IPS DF 4.7 (cell line): ENCODE measurements around the gene CHAC1.

Experiments used
- DNase-seq: peaks from one replicate; pipeline ENCODE4 v3.0.0-alpha.2; 2013; ENCODE audit warnings: low spot score; ENCODE audit errors: extremely low read depth

The CHAC1 gene, protein sequence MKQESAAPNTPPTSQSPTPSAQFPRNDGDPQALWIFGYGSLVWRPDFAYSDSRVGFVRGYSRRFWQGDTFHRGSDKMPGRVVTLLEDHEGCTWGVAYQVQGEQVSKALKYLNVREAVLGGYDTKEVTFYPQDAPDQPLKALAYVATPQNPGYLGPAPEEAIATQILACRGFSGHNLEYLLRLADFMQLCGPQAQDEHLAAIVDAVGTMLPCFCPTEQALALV

DNA sequence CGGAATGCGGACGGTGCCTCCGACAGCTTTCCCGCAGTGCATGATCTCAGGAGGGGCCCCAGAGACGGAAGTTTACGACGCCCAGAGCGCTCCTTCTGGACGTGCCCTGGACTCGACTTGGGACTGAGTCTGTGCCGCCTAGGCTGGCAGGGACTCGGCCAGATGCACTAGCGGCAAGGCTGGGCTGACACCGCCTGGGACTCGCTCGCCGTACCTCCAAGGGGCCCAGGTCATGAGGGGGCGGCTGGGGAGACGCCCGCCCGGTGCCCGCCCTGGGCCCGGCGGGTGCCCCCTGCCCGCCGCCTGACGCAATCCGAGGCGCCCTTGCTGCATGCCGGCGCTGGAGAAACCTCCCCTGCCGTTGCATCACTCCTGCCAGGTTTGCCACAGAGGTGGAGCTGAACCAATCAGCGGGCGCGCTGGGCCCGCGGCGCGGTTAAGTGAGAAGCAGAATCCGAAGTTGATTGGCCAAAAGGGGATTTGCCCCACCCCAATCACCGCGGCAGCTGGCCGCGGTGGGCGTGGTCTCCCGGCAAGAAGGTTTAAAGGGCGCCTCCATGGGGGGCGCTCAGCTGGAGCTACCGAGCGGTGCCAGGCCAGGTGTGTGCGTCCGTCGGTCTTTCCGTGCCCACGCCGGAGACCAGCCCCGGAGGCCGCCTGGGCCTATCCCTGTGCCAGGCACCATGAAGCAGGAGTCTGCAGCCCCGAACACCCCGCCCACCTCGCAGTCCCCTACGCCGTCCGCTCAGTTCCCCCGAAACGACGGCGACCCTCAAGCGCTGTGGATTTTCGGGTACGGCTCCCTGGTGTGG is at the start of gene CHAC1:
TSS of gene CHAC1 (plus strand) at position 571 of the 812 bp plus-strand sequence. CDS start at position 684, 113 bp downstream.
- no peak for DNase-seq

DNA sequence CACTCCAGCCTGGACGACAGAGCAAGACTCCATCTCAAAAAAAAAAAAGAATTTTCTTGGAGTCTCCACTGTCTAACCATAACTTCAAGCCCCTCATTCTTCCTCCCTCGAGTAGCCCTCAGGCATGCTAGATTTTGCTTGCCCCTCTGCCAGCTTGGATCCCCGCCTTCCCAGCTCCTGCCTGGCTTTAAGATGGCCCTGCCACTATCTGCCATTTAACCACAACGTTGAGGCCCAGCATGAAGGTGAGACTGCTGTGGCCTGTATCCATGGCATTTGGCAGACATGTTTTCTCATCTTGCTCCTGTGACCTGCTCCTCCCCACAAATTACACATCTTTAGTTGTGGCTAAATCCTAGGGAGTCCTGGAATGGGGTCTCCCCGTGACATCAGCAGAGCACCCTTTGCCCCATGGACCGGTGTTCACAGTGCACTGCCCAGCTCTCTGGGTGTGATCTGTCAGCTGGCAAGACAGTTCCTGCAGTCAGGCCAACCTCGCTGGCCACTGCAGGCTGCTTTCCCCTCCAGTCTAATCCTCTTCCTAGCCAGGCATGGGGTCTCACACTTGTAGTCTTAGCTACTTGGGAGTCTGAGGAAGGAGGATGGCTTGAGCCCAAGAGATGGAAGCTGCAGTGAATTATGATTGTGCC is 48.6 kb upstream of the CHAC1 start:
- no peak for DNase-seq

DNA sequence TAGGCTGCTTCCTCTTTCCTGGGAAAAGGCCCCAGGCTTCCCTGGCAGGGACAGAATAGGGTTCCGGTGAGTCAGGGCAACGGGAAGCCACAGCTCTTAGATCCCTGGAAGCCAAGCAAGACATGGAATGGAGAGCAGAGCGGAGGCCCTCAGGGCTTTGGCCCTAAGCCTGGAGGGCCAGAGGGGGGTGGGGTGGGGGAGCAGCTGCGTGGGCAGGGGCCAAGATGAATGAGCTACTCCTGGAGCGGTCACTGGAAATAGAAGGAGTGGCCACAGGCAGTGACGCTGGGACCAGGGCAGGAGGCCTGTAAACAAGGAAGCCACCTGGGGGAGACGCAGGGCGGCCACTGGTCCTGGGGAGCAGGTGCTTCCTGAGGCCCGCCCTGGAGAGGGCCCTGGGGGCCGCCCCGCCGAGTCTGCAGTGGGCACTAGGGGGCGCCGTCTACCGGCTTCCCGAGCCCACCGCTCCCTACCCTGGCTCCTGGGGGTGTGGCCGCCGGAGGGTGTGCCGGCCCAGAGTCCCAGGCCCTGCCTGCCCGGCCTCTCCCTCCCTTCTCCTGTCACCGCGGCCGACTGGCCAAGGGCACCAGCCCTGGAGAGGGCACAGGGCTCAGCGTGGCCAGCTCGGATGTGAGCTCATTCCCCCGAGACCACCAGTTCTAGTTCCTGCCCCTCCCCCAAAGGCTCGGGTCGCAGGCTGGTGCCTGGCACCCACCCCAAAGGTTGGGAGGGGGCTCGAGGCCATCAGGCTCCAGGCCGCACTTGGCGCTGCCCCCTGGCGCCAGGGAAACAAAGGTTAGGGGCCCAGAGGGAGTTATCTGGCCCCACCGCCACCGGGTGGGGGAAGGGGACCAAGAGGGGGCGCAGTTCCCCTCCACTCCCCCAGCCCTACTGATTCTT is 46.9 kb upstream of the CHAC1 start:
- no peak for DNase-seq

DNA sequence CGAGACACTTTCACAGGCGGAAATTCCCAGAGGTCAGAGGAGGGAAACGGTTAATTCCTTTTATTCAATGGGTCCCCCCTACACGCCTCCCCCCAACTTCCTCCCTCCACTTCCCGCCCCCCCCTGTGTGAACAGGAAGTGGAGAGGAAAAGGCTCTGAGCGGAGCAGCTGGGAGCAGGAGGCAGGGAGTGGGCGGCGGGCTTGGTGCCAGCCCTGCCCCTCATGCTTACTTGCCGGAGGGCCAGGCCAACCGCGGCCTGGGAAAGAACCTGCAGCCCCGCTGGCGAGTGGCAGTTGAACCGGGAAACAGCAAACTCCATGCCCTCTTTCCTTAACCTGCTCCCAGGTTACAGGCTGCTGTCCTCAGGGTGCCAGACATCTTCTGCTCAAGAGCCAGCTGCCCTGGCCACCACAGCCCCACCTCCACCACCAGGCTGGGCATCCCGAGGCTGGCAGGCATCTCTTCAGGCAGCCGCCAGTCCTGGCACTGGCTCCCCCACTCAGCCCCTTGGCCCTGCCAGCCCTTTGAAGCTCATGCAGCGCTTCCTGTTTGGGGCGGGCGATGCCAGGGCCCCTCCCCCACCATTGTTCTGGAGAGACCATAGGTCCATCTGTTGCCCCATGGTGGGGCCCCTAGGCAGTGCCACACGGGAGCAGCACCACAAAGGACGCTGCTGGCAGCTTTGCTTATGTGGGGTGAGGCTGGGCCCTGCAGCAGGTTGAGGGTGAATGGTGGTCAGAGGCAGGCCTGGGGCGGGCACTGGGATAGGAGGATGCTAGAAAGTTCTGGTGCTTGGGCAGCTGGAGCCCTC is 46.1 kb upstream of the CHAC1 start:
- no peak for DNase-seq

DNA sequence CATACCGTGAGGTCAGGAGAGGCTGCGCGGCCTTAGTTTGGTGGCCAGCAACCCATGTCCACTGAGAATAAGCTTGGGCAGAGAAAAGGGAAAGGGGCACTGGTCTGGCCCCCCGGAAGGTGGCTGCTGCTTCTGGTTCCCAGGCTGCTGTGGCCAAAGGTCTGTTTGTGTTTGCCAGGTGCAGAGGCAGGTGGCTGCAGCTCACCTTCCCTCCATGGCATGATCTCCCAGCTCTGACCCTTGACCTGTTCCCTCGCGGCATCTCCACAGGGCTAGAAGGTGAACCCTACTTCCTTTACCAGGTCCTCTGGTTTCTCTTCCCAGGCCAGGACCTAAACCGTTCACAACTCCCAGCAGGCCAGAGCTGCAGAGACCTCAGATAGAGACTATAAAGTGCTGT is 45.2 kb upstream of the CHAC1 start:
- no peak for DNase-seq

DNA sequence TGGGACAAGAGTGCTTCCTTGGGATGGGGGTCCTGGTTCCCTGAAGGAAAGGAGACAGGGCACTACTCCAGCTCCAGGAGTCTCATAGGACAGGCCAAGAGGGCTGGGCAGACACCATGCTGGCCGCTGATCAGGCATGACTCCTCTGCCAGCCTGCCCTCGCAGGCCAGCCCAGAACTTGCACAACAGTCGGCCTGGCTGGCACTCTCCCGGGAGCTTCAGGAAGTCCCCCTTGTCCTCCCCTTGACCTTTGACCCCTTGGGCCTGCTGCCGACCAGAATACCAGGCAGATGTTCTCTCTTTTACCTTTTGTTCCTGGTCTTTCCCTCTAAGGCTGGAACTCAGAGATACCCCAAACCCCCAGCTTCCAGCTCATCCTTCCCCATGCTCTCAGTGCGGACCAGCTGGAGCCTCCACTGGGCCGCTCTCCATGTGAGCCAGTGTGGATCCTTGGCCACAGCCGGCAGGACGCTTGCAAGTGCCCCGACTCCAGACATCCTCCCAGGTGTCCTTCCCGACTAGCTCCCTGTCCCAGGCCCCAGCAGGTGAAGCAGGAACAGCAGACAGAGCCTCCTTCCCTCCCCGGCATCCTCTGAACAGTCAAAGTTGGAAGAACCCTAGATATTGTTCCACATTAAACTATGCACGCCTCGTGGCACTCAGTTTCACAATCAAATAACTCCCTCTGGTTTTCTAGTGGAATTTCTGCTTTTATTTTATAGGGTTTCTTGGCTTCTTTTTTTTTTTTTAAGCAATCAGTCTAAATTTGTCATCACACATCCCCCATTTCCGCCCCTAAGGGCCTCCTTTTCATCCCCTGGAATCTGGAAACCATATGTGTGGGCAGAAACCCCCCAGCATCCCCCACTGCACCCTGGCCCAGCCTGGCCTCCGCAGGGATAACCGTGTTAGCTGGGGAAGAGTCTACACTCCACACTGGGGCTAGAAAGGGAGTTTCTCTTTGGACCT is 43.3 kb upstream of the CHAC1 start:
- DNase-seq = no peak

DNA sequence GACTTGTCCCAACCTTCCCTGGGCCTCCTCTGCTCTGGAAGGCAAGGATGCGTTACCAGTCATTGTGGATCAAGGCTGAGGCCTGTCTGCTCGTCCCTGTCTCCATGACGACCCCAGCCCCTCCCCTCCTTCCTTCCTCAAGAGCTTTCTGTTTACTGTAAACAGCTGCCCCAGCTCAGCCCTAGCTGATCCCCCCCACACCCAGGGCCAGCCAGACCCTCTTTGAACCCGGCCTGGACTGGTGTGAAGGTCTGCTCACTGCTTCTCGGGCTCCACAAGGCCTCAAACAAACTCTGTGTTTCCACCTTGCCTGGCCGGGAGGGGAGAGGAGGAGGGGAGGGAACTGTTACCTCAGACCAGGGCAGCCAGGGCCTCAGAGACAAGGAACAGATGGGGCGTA is 42.1 kb upstream of the CHAC1 start:
- no peak for DNase-seq

DNA sequence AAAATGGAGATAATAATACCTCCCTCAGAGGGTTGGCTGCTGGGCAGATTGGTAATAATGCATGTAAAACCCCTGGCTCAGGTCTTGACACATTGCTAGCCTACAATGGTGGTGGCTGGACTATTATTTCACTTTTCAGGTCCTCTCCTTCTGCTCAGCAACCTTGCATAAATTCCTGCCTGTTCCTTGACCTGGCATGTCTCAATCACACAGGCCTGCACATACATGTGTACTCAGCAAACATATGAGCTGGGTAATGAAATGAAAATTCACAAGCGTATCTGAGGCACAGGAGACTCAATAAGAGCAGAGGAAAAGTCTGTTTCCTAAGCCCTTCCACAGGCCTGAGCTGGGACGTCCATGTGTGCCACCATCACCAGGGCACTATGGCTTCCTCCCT is 41.6 kb upstream of the CHAC1 start:
- DNase-seq = no peak

DNA sequence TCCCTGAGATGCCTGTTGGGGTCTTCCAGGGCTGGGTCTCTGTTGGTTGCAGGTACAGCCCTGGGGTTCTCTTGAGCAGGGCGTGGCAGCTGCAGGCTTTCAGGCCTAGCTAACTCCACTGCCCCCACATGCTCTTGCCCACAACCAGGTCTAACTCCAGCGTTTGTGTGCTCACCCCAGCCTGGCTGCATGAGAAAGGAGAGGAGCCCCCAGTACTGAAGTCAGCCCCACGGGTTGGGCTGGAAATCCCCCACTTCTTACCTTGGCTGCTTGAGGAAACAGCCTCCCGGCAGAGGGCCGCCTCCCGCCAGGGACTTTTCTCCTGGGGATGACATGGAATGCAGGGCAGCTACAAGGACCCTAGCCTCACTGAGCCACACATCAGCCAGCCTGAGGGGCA is 40.8 kb upstream of the CHAC1 start:
- DNase-seq = no peak

DNA sequence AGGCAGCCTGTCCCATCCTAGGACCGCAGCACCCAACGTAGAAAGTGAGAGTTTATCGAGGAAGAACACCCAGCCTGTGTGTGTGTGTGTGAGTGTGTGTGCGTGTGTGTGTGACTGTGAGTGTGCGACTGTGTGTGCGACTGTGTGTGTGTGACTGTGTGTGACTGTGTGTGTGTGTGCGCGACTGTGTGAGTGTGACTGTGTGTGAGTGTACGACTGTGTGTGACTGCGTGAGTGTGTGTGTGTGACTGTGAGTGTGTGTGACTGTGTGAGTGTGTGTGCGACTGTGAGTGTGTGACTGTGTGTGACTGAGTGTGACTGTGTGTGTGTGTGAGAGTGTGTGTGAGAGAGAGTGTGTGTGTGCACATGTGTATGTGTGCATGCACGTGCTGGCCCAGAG is 39.3 kb upstream of the CHAC1 start:
- no peak for DNase-seq

DNA sequence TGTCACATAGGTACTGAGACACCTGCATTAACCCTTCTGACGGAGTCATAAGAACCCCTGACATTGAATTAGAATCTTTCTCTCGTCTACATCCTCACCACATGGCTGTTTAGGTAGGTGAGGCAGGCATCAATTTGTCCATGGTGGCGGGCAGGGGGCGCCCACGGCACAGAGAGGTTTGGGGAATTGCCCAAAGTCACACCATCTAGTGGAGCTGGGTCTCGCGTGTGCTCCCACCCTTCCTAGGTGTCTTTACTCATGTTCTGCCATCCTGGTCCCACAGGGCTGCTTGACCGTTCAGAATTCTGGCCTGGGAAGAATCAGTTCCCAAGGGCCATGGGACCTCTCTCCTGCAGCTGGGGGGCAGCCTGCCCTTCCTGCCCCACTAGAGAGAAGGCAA is 38.8 kb upstream of the CHAC1 start:
- no peak for DNase-seq

DNA sequence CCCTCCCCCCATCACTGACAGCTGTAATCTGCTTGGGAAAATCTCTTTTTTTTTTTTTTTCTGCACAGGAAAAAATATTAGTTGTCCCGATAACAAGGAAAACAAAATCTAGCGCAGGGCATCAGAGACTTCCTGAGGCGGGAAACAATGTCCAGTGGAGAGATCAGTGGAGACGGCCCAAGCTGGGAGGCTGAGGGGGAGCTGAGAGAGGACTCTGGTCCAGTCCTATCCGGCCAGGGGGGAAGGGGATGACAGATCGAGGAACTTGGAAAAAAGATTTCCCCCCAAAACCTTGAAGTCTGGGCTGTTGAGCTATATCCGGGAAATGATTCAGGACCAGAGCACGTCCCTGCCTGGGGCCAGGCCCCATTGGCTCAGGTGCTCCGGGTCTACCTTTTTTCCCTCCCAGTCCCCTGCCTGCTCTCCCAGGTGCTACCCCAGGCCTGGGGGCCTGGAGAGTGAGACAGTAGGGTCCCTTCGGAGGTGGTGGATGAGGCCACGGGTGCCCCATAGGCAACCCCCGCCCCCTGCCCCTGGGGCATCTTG is 38.1 kb upstream of the CHAC1 start:
- no peak for DNase-seq

DNA sequence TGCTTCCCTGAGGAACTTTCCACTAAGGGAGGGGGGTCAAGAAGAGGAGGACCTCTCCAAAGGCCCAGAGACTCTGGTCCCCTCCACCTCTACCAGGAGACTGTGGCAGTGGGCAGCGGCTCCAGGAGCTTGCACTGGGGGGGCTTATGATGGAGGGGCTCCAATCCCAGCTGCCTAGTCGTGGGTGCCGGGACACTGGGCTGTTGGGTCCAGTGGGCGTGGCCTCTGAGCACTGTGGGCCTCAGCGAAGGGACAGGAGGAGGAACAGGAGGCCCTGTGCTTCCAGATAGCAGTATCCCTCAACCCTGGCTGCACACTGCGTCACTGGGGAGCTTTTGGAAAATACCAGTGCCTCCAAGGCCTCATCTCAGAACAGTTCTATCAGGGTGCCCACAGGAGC is 37.6 kb upstream of the CHAC1 start:
- DNase-seq = no peak

DNA sequence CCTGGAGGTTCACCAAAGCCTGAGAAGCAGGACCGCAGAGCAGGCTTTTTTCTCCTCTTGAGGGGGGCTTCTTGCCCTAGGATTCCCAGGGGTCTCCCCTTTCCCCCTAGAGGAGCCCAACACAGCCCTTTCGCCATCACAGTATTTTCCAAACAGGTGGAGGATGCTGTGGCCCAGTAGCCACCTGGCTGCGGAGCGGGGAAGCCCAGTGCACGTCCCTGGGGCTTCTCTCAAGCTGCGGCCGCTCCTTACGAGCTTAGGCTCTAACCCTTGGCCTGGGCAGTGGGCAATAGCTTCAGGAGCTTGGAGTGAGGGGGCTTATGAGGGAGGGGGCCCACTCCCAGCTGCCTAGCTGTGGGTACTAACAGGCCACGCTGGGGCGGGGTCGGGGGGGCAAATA is 35.7 kb upstream of the CHAC1 start:
- DNase-seq = no peak

DNA sequence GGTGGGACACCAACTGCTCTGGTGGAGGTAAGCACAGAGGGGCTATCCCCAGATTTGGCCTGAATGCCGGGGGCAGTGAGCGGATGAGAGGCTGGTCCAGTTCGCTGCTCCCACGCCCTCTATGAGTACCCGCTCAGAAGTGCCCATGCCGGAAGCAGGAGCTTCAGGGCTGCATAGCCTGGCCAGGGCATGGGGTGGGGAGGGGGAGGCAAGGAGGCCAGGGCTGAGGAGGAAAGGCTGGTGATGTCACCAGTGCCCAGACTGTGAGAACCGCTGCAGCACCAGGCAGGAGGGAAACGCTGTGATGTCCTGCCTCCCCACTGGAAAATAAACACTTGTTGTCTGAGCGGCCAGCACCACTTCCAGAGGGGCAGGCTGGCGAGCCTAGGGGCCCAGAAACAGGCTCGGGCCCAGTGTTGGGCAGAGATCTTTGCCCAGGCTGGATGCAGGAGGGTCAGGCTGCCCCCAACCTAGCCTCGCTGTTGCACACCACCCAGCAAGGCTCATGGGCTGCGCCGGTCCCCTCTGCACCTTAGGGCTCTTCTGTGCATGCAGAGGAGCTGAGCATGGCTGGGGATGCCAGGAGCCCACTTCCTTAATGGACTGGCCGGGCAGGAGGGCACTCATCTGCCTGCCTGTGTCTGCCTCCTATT is 35.0 kb upstream of the CHAC1 start:
- no peak for DNase-seq

DNA sequence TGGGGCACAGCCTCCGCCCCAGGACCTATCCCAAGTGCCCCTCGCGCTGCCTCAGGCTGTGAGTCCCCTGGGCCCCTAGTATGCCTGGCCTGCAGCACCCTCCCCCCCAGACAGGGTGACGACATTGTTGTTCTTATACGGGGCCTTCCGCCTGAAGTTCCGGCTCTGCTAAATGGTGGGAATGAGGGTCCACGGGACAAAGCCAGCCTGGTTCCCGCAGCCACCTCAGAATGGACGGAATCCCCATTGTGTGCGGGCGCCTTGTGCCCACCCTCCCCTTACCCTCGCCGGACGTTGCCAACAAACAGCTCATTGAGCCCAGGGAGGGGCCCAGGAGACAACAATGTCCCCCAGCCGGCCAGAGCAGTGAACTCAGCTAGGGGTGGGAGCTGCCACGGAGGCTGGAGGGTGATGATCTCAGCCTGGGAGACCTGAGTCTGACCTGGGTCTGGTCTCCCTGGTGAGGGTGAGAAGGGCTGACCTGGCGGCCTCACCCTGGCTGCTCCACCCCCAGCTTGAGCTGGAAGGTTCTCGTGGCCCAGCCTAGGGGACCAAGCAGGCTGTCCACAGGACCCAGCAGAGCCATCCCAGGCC is 34.4 kb upstream of the CHAC1 start:
- DNase-seq = no peak

DNA sequence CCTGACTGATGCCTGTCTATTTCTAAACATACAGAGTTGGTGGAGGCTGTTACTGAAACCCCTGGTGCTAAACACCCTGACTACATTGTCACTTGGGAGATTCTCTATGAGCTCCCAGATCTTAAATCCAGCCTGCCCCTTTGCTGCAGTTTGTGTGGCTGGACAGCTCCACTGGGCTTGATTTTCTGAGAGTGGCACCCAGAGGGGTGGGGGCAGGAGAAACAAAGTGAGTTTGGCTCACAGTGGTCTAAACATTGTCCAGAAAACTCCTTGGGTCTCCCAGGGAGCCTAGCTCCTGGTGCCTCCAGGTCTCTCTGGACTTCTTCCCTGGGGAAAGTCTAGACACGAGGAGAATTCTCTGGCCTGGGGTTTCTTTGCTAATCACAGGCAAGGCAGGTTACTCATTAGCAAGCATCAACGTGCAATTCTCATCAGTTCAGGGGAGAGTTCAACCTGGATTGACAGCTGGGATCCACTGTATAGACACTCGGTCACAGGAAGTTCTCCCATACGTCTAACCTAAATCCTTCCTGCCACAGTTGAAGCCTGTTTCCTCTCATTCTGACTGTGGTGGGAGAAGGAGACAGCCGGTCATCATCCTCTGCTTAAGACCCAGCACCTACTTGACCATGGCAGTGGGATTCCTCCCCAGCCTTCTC is 31.2 kb upstream of the CHAC1 start:
- no peak for DNase-seq

DNA sequence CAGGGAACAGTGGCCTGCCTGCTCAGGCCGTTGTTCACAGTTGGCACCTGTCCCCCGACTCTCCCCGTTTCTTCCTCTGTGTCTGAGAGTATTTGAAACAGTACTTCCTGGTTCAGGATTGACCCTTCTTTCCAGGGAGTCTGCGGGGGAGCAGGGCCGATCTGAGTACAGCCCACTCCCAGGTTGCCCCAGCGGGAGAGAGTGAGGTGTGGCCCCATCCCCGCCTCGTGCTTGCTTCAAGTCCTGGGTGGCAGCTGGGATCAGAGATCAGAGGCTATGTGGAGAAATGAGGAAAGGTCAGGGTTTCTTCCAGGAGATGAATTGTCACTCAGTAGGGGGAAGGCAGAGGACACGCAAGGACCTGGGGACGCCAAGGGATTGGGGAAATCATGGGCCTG is 30.7 kb upstream of the CHAC1 start:
- no peak for DNase-seq
